Measurements from ENCODE around the gene USP20.
"Not testable (repeated sequence)": the region's sequence is repeated elsewhere in the genome, so short reads cannot be mapped to it uniquely, and the experiment has no call there.

The USP20 gene

GRCh38 chr9:129835128-129835859 is at the start of gene USP20, which contains the start of gene C9orf78:
Gene USP20, plus strand, starts transcription at chr9:129835458. Its CDS starts 17,098 bp downstream, at chr9:129852556.
Gene C9orf78, minus strand, starts transcription at chr9:129835275. Its CDS starts 54 bp downstream, at chr9:129835221.
- DNase-seq, result peak; percentile 97

- no peak for DNase-seq
These were observed 49.4 kb upstream of the USP20 start for GRCh38 chr9:129785866-129786265.

GRCh38 chr9:129786481-129786880 is 48.8 kb upstream of the USP20 start:
- DNase-seq, result no peak

- DNase-seq, result no peak
These were observed 40.7 kb upstream of the USP20 start for GRCh38 chr9:129794549-129794948.

GRCh38 chr9:129796029-129796428 is 39.2 kb upstream of the USP20 start:
- not testable (repeated sequence) for DNase-seq

- no peak for DNase-seq
These were observed 36.3 kb upstream of the USP20 start for GRCh38 chr9:129798973-129799372.

- DNase-seq, result no peak
These were observed 33.8 kb upstream of the USP20 start for GRCh38 chr9:129801504-129801903.

GRCh38 chr9:129802833-129803675 is 32.2 kb upstream of the USP20 start, which contains the start of gene TOR1B:
Gene TOR1B, plus strand, starts transcription at chr9:129803184. Its CDS starts 29 bp downstream, at chr9:129803213.
- peak; percentile 96 for DNase-seq

- DNase-seq, result no peak
These were observed 31.6 kb upstream of the USP20 start for GRCh38 chr9:129803676-129804060.

GRCh38 chr9:129806061-129806460 is 29.2 kb upstream of the USP20 start:
- DNase-seq, result peak; percentile 86

GRCh38 chr9:129809346-129809745 is 25.9 kb upstream of the USP20 start:
- no peak for DNase-seq

- no peak for DNase-seq
These were observed 25.1 kb upstream of the USP20 start for GRCh38 chr9:129810116-129810515.

GRCh38 chr9:129810788-129811187 is 24.5 kb upstream of the USP20 start:
- DNase-seq, result no peak

GRCh38 chr9:129811967-129812363 is 23.3 kb upstream of the USP20 start:
- peak; percentile 29 for DNase-seq

- no peak for DNase-seq
These were observed 22.9 kb upstream of the USP20 start for GRCh38 chr9:129812385-129812784.

- DNase-seq, result no peak
These were observed 21.6 kb upstream of the USP20 start for GRCh38 chr9:129813661-129814060.

GRCh38 chr9:129814432-129815223 is 20.6 kb upstream of the USP20 start:
- DNase-seq, result peak; percentile 29

GRCh38 chr9:129815278-129815677 is 20.0 kb upstream of the USP20 start:
- no peak for DNase-seq

- DNase-seq, result peak; percentile 91
These were observed 18.5 kb upstream of the USP20 start for GRCh38 chr9:129816501-129817435.

GRCh38 chr9:129822898-129823541 is 12.2 kb upstream of the USP20 start:
- no peak for DNase-seq

- DNase-seq, result no peak
These were observed 11.7 kb upstream of the USP20 start for GRCh38 chr9:129823542-129823934.

All from inflammatory macrophage treated with lipopolysaccharide for 4 hours (primary cell).